GM12878 (cell line): Measurements from ENCODE around the gene VASH1. TPM values are rescaled to one million over a fixed set of nuclear protein-coding genes. Genes with fewer than 3 reads are reported as not detected.
A peak's percentile ranks its signal among the peaks of the same experiment; 100 is the strongest.

ENCODE experiments used
- ATAC-seq: fragments of 200-7000 bp; cut with Tn5 transposase; 3 replicates; pipeline ENCODE4 v1.9.1; 2020; ENCODE audit warnings: mild to moderate bottlenecking, moderate library complexity
- BruUV-seq: library from RNA; stranded (reverse); fragments of 400-500 nt; replicated peaks from 2 replicates; lab custom pipeline; 2021; lab: Mats Ljungman, UMichigan
- CTCF ChIA-PET: fragments of 300-600 bp; sonication (Branson Sonifier 250); formaldehyde crosslinking; extraction: SDS; loops from one replicate; lab custom pipeline; 2021; ENCODE audit warnings: inconsistent platforms; lab: Yijun Ruan, JAX
- POLR2A ChIA-PET: fragments of 350-600 bp; formaldehyde crosslinking; extraction: SDS; loops from one replicate; lab custom pipeline; 2021; ENCODE audit warnings: inconsistent platforms; lab: Charles Lee
- RAD21 ChIA-PET: fragments of 300-600 bp; sonication (Branson Sonifier 250); formaldehyde crosslinking; loops from one replicate; lab custom pipeline; 2023; ENCODE audit warnings: antibody characterized with exemption; ENCODE audit not compliant: unreplicated experiment; lab: Charles Lee
- SMC1A ChIA-PET: fragments of 300-600 bp; sonication (Branson Sonifier 250); formaldehyde crosslinking; loops from one replicate; lab custom pipeline; 2023; ENCODE audit not compliant: unreplicated experiment, uncharacterized antibody; lab: Charles Lee
- DNase-seq: peaks from one replicate; pipeline ENCODE4 v3.0.0-alpha.2; 2011; ENCODE audit warnings: low read depth, low spot score
- FAIRE-seq: peaks from 3 replicates; lab custom pipeline; 2011; peaks lifted over from hg19 to GRCh38; lab: Jason Lieb, UNC
- H2AFZ ChIP-seq: 2 replicates; pipeline ENCODE4 v1.6.0; 2011; ENCODE audit warnings: low read depth, low read length, control low read depth; ENCODE audit not compliant: control insufficient read depth
- H3K27ac ChIP-seq: 2 replicates; pipeline ENCODE4 v1.5.1; 2011; ENCODE audit warnings: control low read depth; ENCODE audit not compliant: control insufficient read depth, insufficient read depth
- H3K27me3 ChIP-seq, 2 experiments: replicated peaks in 1 of 2; 2 replicates each; pipeline versions ENCODE4 v1.6.0 to v1.6.1; 2011; ENCODE audit warnings: low read length in 1 of 2; ENCODE audit not compliant: control insufficient read depth in 2 of 2, insufficient read depth in 2 of 2
- H3K36me3 ChIP-seq, 2 experiments: 2 replicates each; pipeline ENCODE4 v1.5.1; 2011; ENCODE audit warnings: low read length in 1 of 2; ENCODE audit not compliant: control insufficient read depth in 2 of 2, insufficient read depth in 2 of 2
- H3K4me1 ChIP-seq: 2 replicates; pipeline ENCODE4 v1.6.1; 2011; ENCODE audit warnings: mild to moderate bottlenecking, low read length, moderate library complexity, mixed read lengths; ENCODE audit not compliant: control insufficient read depth, insufficient read depth
- H3K4me2 ChIP-seq: 2 replicates; pipeline ENCODE4 v1.6.0; 2011; ENCODE audit warnings: control low read depth; ENCODE audit not compliant: control insufficient read depth, insufficient read depth
- H3K4me3 ChIP-seq: fragments of 200-600 bp; sonication (generic); 2 replicates; pipeline ENCODE4 v1.5.1; 2016
- H3K79me2 ChIP-seq: 2 replicates; pipeline ENCODE4 v1.6.0; 2011; ENCODE audit warnings: low read length; ENCODE audit not compliant: control insufficient read depth, insufficient read depth
- H3K9ac ChIP-seq: 2 replicates; pipeline ENCODE4 v1.8.0; 2011; ENCODE audit warnings: low read length, control low read depth, mixed read lengths; ENCODE audit not compliant: control insufficient read depth, insufficient read depth
- H3K9me3 ChIP-seq: replicated peaks from 3 replicates; pipeline ENCODE4 v1.5.1; 2011; ENCODE audit warnings: mild to moderate bottlenecking, low read length; ENCODE audit not compliant: control insufficient read depth, insufficient read depth
- H4K20me1 ChIP-seq: 2 replicates; pipeline ENCODE4 v1.6.0; 2011; ENCODE audit not compliant: control insufficient read depth, insufficient read depth
- CBX3 ChIP-seq: fragments of 200-600 bp; sonication (generic); IDR thresholded peaks from 2 replicates; pipeline ENCODE4 v1.6.1; 2016; ENCODE audit warnings: low read depth, borderline replicate concordance
- CHD1 ChIP-seq: IDR thresholded peaks from 2 replicates; pipeline ENCODE4 v1.6.1; 2012; ENCODE audit warnings: low read depth, low read length, improper control_type of control experiment
- CREM ChIP-seq: IDR thresholded peaks from 2 replicates; pipeline ENCODE4 v1.6.1; 2014; ENCODE audit warnings: antibody characterized with exemption, low read depth
- EP300 ChIP-seq, 2 experiments: fragments of 150-350 bp in 1 of 2; IDR thresholded peaks; 2 replicates each; pipeline ENCODE4 v1.6.1; 2011 to 2012; ENCODE audit warnings: low read depth in 2 of 2, low read length in 2 of 2, borderline replicate concordance in 1 of 2, improper control_type of control experiment in 1 of 2, inconsistent platforms in 1 of 2; ENCODE audit not compliant: control insufficient read depth in 1 of 2
- IKZF1 ChIP-seq: fragments of 450-650 bp; conservative IDR thresholded peaks from 2 replicates; pipeline ENCODE4 v1.6.1; 2017; ENCODE audit warnings: antibody characterized with exemption, mild to moderate bottlenecking
- JUND ChIP-seq: IDR thresholded peaks from 2 replicates; pipeline ENCODE4 v1.6.1; 2012; ENCODE audit warnings: low read depth, mild to moderate bottlenecking, low read length, improper control_type of control experiment, moderate library complexity
- MEF2B ChIP-seq: fragments of 450-650 bp; IDR thresholded peaks from 2 replicates; pipeline ENCODE4 v1.6.1; 2018; ENCODE audit warnings: mild to moderate bottlenecking, moderate library complexity; ENCODE audit not compliant: partially characterized antibody, poor library complexity, severe bottlenecking
- NFYB ChIP-seq: IDR thresholded peaks from 2 replicates; pipeline ENCODE4 v1.6.1; 2011; ENCODE audit warnings: low read depth, mild to moderate bottlenecking, low read length, improper control_type of control experiment, moderate library complexity; ENCODE audit not compliant: insufficient read depth
- POLR2A ChIP-seq: IDR thresholded peaks from 2 replicates; pipeline ENCODE4 v1.6.1; 2011; ENCODE audit warnings: low read depth, mild to moderate bottlenecking, low read length
- POU2F2 ChIP-seq: IDR thresholded peaks from 3 replicates; pipeline ENCODE4 v1.6.1; 2011; ENCODE audit warnings: low read depth, mild to moderate bottlenecking, low read length, borderline replicate concordance
- SMARCA5 ChIP-seq: fragments of 450-650 bp; IDR thresholded peaks from 2 replicates; pipeline ENCODE4 v1.6.1; 2017; ENCODE audit warnings: mild to moderate bottlenecking
- SP1 ChIP-seq: IDR thresholded peaks from one replicate; pipeline ENCODE4 v1.6.1; 2011; ENCODE audit warnings: low read depth, low read length
- SPI1 ChIP-seq: IDR thresholded peaks from 2 replicates; pipeline ENCODE4 v1.6.1; 2011; ENCODE audit warnings: low read depth, mild to moderate bottlenecking, low read length, moderate library complexity, borderline replicate concordance; ENCODE audit not compliant: insufficient read depth
- SREBF1 ChIP-seq: IDR thresholded peaks from 2 replicates; pipeline ENCODE4 v1.6.1; 2012; ENCODE audit warnings: mild to moderate bottlenecking, low read length
- STAT1 ChIP-seq: fragments of 450-650 bp; conservative IDR thresholded peaks from 2 replicates; pipeline ENCODE4 v1.6.1; 2014; ENCODE audit warnings: antibody characterized with exemption, mild to moderate bottlenecking
- ZNF217 ChIP-seq: fragments of 450-650 bp; IDR thresholded peaks from 2 replicates; pipeline ENCODE4 v1.6.1; 2017; ENCODE audit warnings: antibody characterized with exemption, mild to moderate bottlenecking
- WGBS: methylation state at CpG from one replicate; pipeline ENCODE4 v1.1.6; 2016; ENCODE audit warnings: low lambda C conversion rate; ENCODE audit not compliant: insufficient replicate concordance, insufficient coverage; ENCODE audit errors: missing lambda C conversion rate; 5-methylcytosine and 5-hydroxymethylcytosine counted together
- in situ Hi-C: fragments of 300-500 bp; cut with MboI; formaldehyde crosslinking; loops from 9 replicates; pipeline ENCODE4 v1.14.3; 2018; ENCODE audit warnings: mixed read lengths
- intact Hi-C: fragments of 100-400 bp; cut with micrococcal nuclease; formaldehyde crosslinking; loops from one replicate; pipeline ENCODE4 v1.14.2; 2022; ENCODE audit not compliant: unreplicated experiment
- polyA plus RNA-seq, 11 experiments: library from polyadenylated mRNA; depleted of rRNA in 4 of 11; unstranded in 6 of 11; stranded (reverse) in 5 of 11; fragments of >200 nt; fragmentation: Nextera tagmentation in 4 of 11; fragmentation: Illumina TruSeq in 1 of 11; extraction: Ambion mirVana in 4 of 11; extraction: Trizol in 1 of 11; gene quantifications; 1 replicate in 1 of 11; 2 replicates in 10 of 11; pipeline versions ENCODE4 v1.2.1 to v1.2.3, GENCODE V29; 2011 to 2016; ENCODE audit warnings: inconsistent platforms in 2 of 11, missing spikeins in 2 of 11, low read depth in 1 of 11
- total RNA-seq, 4 experiments: library from RNA; depleted of rRNA in 3 of 4; stranded (reverse); fragments of >200 nt in 3 of 4; fragmentation: Illumina TruSeq in 1 of 4; extraction: Trizol in 1 of 4; gene quantifications; 2 replicates each; pipeline versions ENCODE4 v1.2.1 to v1.2.3, GENCODE V29; 2013 to 2021
- TF ChIP-seq, protein P1 (sequence below): IDR thresholded peaks from 2 replicates; pipeline ENCODE4 v1.6.1; 2012; ENCODE audit warnings: low read length, inconsistent platforms
- TF ChIP-seq, protein P2 (sequence below): fragments of 450-650 bp; IDR thresholded peaks from 2 replicates; pipeline ENCODE4 v1.6.1; 2018; ENCODE audit warnings: mild to moderate bottlenecking, low read depth, moderate library complexity; ENCODE audit not compliant: partially characterized antibody
- TF ChIP-seq, protein P3 (sequence below): fragments of 450-650 bp; IDR thresholded peaks from 2 replicates; pipeline ENCODE4 v1.6.1; 2018; ENCODE audit warnings: borderline replicate concordance, mild to moderate bottlenecking; ENCODE audit not compliant: partially characterized antibody

VASH1 gene
- total and polyA plus RNA-seq, 10 of the 15 experiments (the other 5 are each of a cell fraction or from before 2014, with no cell fraction given): 0.06 to 2.3 (median 0.53) TPM

DNA sequence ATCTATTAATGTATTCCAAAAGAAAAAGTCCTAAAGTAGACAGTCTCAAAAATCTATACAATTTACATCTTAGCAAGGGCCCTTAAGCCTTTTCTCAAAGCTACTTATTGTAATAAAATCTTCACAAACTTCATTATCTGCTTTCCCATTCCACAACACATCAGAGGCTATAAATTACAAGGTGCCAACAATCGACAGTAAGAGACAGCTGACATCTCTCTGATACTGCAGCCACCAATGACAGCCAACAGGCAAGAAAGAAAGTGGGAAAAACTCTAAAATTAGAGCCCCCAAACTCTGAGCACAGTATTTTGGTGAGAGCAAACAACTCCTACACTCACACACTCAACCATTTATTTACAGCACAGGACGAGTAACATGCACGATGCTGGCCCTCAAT, 49.3 kb downstream of the VASH1 start:
- in situ Hi-C loops: no loop called here

More for the DNA sequence above, 49.3 kb downstream of the VASH1 start:
- H3K9ac ChIP-seq: no peak overlapping the region
- H3K36me3 ChIP-seq: no peaks in the 10 kb centered on the region; a peak in 1 of 4 replicates
- H3K4me1 ChIP-seq: no peaks in the 10 kb centered on the region
- H3K27me3 ChIP-seq: no peaks in the 10 kb centered on the region
- BruUV-seq: no TSS peak
- no peak overlapping the region; the same call in 1 of the 2 replicates for H2AFZ ChIP-seq
- ChIA-PET CTCF (interaction anchor here (0.6 to 8.5 kb wide), 20 partner anchors 8 to 301 kb away, joined by 3 to 132 read pairs (median 4); no protein-coding TSS in a partner anchor), SMC1A (interaction anchor here (0.6 to 2.9 kb wide), 13 partner anchors 10 to 1159 kb away, joined by 3 to 23 read pairs (median 4); no protein-coding TSS in a partner anchor), RAD21 (interaction anchor here (0.6 to 4.3 kb wide), 6 partner anchors 60 to 637 kb away, joined by 3 to 30 read pairs (median 4); no protein-coding TSS in a partner anchor), POLR2A (interaction anchor here (0.6 to 0.9 kb wide), 2 partner anchors 100 to 521 kb away, joined by 3 read pairs; no protein-coding TSS in a partner anchor)
- H3K4me2 ChIP-seq: peak overlapping the region; percentile 67; the same call in 1 of the 2 replicates
- FAIRE-seq: no peak
- DNase-seq: no peak
- peak overlapping the region; percentile 96; the same call in 1 of the 2 replicates for H3K4me3 ChIP-seq
- peaks cover 7% of the 10 kb centered on the region for H3K79me2 ChIP-seq
- 61% methylated on average over 3 of the region's 3 CpGs for WGBS
- no peak overlapping the region for H3K27ac ChIP-seq
- H3K9me3 ChIP-seq: no peaks in the 10 kb centered on the region
- no peaks in the 10 kb centered on the region for H4K20me1 ChIP-seq
- ATAC-seq: no peak
- intact Hi-C loops: loop anchor here (5.0 kb wide), 1 partner anchor 48 kb away; the partner anchor contains the start of gene VASH1
- TF ChIP-seq, protein P1, sequence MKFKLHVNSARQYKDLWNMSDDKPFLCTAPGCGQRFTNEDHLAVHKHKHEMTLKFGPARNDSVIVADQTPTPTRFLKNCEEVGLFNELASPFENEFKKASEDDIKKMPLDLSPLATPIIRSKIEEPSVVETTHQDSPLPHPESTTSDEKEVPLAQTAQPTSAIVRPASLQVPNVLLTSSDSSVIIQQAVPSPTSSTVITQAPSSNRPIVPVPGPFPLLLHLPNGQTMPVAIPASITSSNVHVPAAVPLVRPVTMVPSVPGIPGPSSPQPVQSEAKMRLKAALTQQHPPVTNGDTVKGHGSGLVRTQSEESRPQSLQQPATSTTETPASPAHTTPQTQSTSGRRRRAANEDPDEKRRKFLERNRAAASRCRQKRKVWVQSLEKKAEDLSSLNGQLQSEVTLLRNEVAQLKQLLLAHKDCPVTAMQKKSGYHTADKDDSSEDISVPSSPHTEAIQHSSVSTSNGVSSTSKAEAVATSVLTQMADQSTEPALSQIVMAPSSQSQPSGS: no peak
- TF ChIP-seq CHD1 (no peak), STAT1 (no peak), CREM (no peak), POLR2A (no peak), NFYB (no peak), ZNF217 (no peak), JUND (no peak), POU2F2 (no peak), CBX3 (no peak), SMARCA5 (no peak), EP300 (IDR thresholded peaks at IDR 0.05; ENCODE audit: borderline replicate concordance in 1 of 2, control insufficient read depth in 1 of 2, low read depth in 2 of 2, low read length in 2 of 2) (no peak), SREBF1 (no peak), SPI1 (no peak), SP1 (no peak), IKZF1 (no peak), MEF2B (no peak)
- TF ChIP-seq, protein P2, sequence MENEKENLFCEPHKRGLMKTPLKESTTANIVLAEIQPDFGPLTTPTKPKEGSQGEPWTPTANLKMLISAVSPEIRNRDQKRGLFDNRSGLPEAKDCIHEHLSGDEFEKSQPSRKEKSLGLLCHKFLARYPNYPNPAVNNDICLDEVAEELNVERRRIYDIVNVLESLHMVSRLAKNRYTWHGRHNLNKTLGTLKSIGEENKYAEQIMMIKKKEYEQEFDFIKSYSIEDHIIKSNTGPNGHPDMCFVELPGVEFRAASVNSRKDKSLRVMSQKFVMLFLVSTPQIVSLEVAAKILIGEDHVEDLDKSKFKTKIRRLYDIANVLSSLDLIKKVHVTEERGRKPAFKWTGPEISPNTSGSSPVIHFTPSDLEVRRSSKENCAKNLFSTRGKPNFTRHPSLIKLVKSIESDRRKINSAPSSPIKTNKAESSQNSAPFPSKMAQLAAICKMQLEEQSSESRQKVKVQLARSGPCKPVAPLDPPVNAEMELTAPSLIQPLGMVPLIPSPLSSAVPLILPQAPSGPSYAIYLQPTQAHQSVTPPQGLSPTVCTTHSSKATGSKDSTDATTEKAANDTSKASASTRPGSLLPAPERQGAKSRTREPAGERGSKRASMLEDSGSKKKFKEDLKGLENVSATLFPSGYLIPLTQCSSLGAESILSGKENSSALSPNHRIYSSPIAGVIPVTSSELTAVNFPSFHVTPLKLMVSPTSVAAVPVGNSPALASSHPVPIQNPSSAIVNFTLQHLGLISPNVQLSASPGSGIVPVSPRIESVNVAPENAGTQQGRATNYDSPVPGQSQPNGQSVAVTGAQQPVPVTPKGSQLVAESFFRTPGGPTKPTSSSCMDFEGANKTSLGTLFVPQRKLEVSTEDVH: no peak
- TF ChIP-seq, protein P3, sequence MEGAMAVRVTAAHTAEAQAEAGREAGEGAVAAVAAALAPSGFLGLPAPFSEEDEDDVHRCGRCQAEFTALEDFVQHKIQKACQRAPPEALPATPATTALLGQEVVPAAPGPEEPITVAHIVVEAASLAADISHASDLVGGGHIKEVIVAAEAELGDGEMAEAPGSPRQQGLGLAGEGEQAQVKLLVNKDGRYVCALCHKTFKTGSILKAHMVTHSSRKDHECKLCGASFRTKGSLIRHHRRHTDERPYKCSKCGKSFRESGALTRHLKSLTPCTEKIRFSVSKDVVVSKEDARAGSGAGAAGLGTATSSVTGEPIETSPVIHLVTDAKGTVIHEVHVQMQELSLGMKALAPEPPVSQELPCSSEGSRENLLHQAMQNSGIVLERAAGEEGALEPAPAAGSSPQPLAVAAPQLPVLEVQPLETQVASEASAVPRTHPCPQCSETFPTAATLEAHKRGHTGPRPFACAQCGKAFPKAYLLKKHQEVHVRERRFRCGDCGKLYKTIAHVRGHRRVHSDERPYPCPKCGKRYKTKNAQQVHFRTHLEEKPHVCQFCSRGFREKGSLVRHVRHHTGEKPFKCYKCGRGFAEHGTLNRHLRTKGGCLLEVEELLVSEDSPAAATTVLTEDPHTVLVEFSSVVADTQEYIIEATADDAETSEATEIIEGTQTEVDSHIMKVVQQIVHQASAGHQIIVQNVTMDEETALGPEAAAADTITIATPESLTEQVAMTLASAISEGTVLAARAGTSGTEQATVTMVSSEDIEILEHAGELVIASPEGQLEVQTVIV: no peak
